AG08395 (cell line): ENCODE data around the gene YPEL5.

Source experiments
- DNase-seq: peaks from one replicate; pipeline ENCODE4 v3.0.0; 2012; ENCODE audit warnings: mixed read lengths, low spot score

YPEL5 gene

DNA sequence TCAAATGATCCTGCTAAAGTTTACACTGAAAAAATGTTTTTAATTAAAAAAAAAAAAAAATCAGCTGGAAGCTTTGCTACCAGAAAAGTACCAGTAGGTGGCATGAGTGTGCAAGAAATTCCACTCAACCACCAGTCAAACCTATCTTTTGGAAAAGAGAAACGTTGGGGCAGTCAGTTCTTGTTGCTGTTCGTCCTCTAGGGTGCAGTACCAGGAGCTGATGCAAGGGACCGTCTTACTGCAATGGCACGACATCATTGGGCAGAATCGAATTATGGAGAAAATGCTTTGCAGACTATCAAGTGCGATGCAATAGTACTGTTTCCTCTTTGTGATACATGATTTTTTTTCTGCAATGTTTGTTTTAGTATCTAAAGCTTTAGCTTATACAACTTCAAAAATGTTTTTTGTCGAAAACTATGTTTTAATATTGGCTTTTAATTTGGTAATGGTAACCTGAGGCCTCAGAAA is 18.3 kb downstream of the YPEL5 start:
- DNase-seq = peak; percentile 95

DNA sequence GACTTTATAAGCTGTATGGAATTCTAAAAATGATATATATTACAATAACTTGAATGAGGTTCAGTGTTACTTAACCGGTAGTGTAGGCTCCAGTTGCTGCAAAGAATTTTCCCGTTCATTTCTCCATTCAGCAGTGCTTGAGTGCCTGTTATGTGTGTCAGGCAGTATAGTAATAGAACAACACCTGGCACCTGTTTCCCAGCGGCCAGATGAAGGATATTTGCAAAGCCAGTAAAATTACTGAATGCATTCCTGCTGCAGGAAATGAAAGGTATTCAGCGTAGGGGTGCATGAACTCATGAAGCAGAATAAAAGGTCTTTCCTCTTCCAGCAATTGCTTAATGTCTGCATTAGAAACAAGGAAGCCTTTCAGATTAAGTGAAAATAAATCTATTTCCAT is 18.8 kb downstream of the YPEL5 start:
- no peak for DNase-seq

DNA sequence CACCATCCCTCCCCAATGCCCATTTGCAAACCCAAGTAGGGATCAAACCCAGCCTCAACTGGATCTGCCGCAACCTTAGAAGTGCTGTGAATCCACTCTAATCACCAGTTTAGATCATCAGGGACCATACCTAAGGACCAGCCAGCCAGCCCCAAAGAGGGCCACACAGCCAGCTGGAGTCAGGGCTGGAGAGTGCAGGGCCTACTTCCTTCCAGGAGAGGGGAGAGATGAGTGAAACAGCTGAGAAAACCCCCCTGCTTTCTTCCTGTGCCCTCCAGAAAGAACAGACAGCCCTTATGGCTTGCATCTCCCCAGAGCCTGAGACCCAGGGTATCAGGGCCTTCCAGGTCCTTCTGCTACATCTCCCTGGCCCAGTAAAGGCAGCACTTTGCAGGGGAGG is 25.8 kb downstream of the YPEL5 start:
- no peak for DNase-seq

DNA sequence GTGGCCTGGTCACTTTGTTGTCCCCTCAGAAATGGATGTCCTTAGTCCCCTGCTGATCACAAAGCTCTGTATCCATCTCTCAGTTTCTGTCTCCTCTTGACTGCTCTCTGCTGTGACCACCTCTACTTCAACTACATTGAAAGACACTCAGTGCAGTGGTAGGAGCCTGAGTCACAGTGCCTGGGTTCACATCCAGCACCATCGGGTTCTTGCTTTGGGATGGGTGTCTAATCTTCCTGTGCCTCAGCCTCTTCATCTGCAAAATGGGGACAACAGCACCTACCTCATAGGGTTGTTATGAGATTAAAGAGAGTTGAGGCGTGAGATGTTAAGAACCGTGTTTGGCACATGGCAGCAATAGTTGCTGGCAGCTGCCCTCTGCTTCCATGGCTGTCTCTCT is 30.6 kb downstream of the YPEL5 start:
- DNase-seq = no peak

DNA sequence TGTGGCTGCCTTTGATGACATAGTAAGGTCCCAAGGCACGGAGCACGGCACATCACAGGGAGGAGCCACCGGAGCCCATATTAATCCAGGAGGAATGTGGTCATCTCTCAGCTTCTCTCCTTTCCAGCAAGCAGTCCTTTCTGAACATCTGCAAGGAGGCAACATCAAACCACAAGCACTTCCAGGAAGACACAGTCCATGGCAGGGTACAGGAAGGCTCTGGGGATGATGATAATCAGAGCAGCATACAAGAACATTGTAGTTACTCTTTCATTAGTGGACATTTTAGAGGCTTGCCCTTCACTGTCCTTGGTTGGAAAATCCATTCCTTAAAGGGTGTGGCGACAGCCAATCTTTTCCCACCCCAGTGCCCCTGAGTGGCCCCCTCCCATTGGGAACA is 31.1 kb downstream of the YPEL5 start:
- no peak for DNase-seq

DNA sequence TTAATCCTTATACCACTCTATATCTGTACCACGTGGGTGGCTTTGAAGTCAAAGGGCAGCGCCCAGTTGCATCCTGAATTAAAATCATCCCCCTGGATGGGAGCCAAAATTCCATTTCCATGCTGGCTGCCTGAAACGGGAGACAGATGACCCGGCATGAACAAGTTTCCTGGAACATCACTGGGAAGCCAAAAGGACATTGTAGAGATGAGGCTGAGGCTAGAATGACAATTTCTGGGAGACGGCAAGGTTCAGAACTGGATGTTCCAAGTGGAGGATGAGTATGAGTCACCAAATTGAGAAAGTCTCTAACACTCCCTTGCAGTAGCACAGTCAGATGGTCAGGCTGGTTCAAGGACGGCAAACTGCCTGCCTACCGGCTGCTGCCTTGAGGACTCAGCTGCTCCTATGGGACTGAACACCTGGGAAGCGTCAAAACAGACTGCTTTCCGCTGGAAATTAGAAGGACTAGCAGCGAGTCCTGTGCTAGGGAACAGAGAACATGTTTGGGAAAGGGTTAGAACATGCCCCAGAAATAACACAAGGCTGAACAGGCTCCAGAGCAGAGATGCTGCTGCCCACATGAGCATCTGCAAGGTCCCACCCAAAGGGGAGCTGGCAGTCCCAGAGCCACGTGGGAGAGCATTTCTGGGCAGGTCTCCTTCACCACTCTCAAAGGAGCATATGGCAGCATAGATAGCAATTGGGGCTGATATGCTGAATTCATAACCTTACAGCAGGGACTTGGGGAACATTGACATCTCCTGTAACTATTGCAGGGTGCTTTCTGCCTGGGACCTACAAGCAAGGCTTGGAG is 32.0 kb downstream of the YPEL5 start:
- peak; percentile 92 for DNase-seq

DNA sequence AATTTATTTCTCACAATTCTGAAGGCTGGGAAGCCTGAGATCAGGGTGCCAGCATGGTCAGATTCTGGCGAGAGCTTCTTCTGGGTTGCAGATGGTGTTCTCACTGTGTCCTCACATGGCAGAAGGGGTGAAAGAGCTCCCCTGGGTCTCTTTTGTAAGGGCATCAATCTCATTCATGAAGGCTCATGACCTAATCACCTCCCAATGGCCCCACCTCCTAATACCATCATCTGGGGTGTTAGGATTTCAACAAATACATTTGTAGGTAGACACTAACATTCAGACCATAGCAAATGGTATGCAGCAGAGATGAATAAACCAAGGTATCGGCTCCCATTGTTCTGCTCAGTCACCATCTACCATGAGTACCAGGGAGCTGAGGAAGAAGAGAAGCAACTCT is 32.7 kb downstream of the YPEL5 start:
- DNase-seq = no peak

- DNase-seq = no peak
Measured at GRCh38 chr2:30180226-30180625, 33.4 kb downstream of the YPEL5 start.

GRCh38 chr2:30181176-30181575 is 34.4 kb downstream of the YPEL5 start:
- DNase-seq = no peak

GRCh38 chr2:30184035-30184434 is 37.2 kb downstream of the YPEL5 start:
- DNase-seq = no peak

DNA sequence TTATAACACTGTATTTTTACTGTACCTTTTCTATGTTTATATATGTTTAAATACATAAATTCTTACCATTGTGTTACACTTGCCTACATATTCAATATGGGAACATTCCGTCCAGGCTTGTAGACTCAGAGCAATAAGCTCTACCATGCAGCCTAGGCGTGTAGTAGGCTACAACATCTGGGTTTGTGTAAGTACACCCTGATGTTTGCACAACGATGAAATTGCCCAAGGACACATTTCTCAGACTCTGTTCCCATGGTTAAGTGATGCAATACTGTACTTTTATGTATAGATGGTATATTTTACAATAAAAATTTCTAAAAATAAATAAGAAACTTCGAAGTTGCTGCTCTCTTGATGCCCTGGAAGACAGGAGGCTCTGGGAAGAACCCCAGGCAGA is 38.4 kb downstream of the YPEL5 start:
- DNase-seq = no peak

GRCh38 chr2:30188292-30188691 is 41.5 kb downstream of the YPEL5 start:
- DNase-seq = no peak

- no peak for DNase-seq
Measured at GRCh38 chr2:30190637-30191036, 43.8 kb downstream of the YPEL5 start.

- no peak for DNase-seq
Measured at GRCh38 chr2:30191107-30191506, 44.3 kb downstream of the YPEL5 start.

DNA sequence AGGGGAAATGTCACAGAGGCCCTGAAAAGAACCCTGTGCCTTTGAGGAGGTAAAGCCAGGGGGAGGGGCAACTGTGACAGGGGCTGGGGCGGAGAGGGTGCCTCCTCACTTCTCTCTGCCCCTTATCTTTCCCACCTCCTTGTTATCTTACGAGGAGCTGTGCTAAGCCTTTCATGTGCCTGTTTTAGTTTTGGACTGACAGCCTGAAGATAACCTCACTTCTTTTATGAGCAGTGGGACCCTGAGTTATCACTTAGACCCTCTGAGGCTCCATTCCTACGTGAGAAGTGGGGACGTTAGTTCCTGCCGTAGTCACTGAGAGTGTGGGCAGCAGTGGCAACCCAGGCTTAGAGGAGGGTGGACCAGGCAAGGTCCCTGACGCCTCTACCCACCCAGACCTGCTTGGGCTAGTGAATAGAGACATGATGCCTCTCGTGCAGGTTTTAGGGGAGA is 45.0 kb downstream of the YPEL5 start:
- no peak for DNase-seq

DNA sequence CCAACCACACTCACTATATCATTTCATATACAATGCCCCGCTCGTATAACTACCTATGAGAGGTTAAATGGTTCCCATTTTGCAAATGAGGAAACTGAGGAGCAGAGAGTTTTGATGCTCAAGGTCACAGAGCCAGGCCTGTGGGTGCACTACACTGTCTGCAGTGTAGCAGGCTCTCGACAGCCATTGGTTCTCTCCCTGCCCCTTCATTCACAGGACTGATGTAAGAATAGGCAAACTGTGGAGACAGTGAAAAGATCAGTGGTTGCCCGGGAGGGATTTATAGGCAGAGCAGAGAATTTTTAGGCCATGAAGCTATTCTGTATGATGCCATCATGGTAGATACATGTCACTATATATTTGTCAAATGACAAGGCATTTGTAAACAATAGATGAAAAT is 45.5 kb downstream of the YPEL5 start:
- DNase-seq = no peak

GRCh38 chr2:30193104-30193681 is 46.4 kb downstream of the YPEL5 start:
- DNase-seq = peak; percentile 15

DNA sequence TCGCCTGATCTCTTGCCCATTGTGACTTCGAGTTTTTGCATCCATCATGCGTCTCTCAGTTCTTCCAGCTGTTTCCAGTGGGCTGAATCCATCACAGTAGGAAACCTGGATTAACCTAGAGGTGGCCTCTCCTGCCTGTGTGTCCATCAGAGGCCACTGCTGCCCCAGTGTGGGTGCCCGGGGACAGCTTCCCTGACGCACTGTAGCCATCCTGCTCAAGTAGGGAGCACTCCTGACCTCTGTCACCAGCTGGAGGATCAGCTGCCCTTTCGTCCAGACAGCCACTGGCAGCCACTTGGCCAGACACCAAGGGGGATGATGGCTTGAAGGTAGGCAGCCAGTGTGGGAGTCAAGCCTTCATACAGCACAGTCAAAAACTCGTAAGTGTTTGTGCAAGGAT is 47.6 kb downstream of the YPEL5 start:
- DNase-seq = no peak

GRCh38 chr2:30195016-30195415 is 48.2 kb downstream of the YPEL5 start:
- no peak for DNase-seq

GRCh38 chr2:30197570-30198192 is 50.9 kb downstream of the YPEL5 start:
- no peak for DNase-seq

DNA sequence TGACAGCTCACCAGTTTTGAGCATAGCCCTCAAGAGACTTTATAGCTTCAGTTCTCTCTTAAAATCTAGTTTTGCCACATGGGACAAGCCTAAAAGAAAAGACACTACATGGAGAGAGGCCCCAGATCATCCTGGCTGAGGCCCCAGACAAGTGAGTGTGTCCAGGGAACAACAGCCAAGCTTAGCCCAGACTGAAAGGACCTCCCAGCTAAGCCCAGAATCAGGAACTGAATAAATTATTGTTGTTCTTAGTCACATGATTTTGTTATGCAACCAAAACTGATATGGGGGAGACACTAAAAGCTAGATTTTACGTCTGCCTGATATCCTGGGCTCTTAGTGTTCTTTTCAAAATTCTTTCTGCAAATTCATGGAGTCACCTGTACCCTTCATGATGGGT is 55.2 kb downstream of the YPEL5 start:
- DNase-seq = peak; percentile 52

- DNase-seq = no peak
Measured at GRCh38 chr2:30203156-30203555, 56.3 kb downstream of the YPEL5 start.

GRCh38 chr2:30204281-30204680 is 57.5 kb downstream of the YPEL5 start:
- DNase-seq = no peak
